GM23338 (cell line): ENCODE measurements around the gene ECE1. TPM values are rescaled to one million over a fixed set of nuclear protein-coding genes. Genes with fewer than 3 reads are reported as not detected.
"Not testable (repeated sequence)": the region's sequence is repeated elsewhere in the genome, so short reads cannot be mapped to it uniquely, and the experiment has no call there.

Source experiments
- ATAC-seq: fragments of 200-7000 bp; cut with Tn5 transposase; 3 replicates; pipeline ENCODE4 v1.9.1; 2020
- DNase-seq: peaks from one replicate; pipeline ENCODE4 v3.0.0-alpha.2; 2015; ENCODE audit warnings: low spot score
- H2AFZ ChIP-seq: fragments of 200-600 bp; sonication (generic); 2 replicates; pipeline ENCODE4 v1.8.0; 2016; ENCODE audit warnings: antibody characterized with exemption, mild to moderate bottlenecking, moderate library complexity
- H3F3A ChIP-seq: fragments of 200-600 bp; sonication (generic); replicated peaks from 2 replicates; pipeline ENCODE4 v1.8.0; 2017; ENCODE audit warnings: antibody characterized with exemption, mixed run types, low read depth
- H3K27ac ChIP-seq: fragments of 200-600 bp; sonication (generic); 2 replicates; pipeline ENCODE4 v1.6.1; 2016; ENCODE audit warnings: low read depth
- H3K27me3 ChIP-seq: fragments of 200-600 bp; sonication (generic); 2 replicates; pipeline ENCODE4 v1.8.0; 2016; ENCODE audit warnings: mild to moderate bottlenecking, mixed run types, moderate library complexity; ENCODE audit not compliant: insufficient read depth
- H3K36me3 ChIP-seq: fragments of 200-600 bp; sonication (generic); 2 replicates; pipeline ENCODE4 v1.8.0; 2016; ENCODE audit warnings: mild to moderate bottlenecking; ENCODE audit not compliant: insufficient read depth
- H3K4me1 ChIP-seq: fragments of 200-600 bp; sonication (generic); 2 replicates; pipeline ENCODE4 v1.8.0; 2016; ENCODE audit warnings: mild to moderate bottlenecking, moderate library complexity; ENCODE audit not compliant: insufficient read depth
- H3K4me2 ChIP-seq: fragments of 200-600 bp; sonication (generic); 2 replicates; pipeline ENCODE4 v1.7.1; 2017; ENCODE audit warnings: mixed run types
- H3K4me3 ChIP-seq: fragments of 200-600 bp; sonication (generic); 2 replicates; pipeline ENCODE4 v1.6.1; 2016; ENCODE audit warnings: mixed run types
- H3K79me2 ChIP-seq: fragments of 200-600 bp; sonication (generic); replicated peaks from 2 replicates; pipeline ENCODE4 v1.8.0; 2017; ENCODE audit warnings: mild to moderate bottlenecking; ENCODE audit not compliant: insufficient read depth
- H3K9me2 ChIP-seq: fragments of 200-600 bp; sonication (generic); 2 replicates; pipeline ENCODE4 v1.8.0; 2017; ENCODE audit not compliant: insufficient read depth
- H4K20me1 ChIP-seq: fragments of 200-600 bp; sonication (generic); replicated peaks from 2 replicates; pipeline ENCODE4 v1.8.0; 2017; ENCODE audit warnings: mild to moderate bottlenecking; ENCODE audit not compliant: insufficient read depth
- H3K27ac Mint-ChIP-seq: 2 replicates; pipeline ENCODE4 v1.8.0; 2020; ENCODE audit warnings: inconsistent platforms, mild to moderate bottlenecking, moderate library complexity, mixed read lengths
- H3K27me3 Mint-ChIP-seq: 3 replicates; pipeline ENCODE4 v1.8.0; 2022; ENCODE audit warnings: low read depth, mild to moderate bottlenecking, moderate library complexity, mixed read lengths, inconsistent platforms; ENCODE audit not compliant: insufficient read depth, poor library complexity
- H3K36me3 Mint-ChIP-seq: 3 replicates; pipeline ENCODE4 v1.8.0; 2021; ENCODE audit warnings: low read depth, mild to moderate bottlenecking, inconsistent platforms, moderate library complexity, mixed read lengths
- H3K4me1 Mint-ChIP-seq: 3 replicates; pipeline ENCODE4 v1.8.0; 2020; ENCODE audit warnings: mild to moderate bottlenecking, inconsistent platforms, mixed read lengths
- H3K4me3 Mint-ChIP-seq: 3 replicates; pipeline ENCODE4 v1.8.0; 2021; ENCODE audit warnings: moderate library complexity, mild to moderate bottlenecking, inconsistent platforms, mixed read lengths
- H3K9me3 Mint-ChIP-seq: 3 replicates; pipeline ENCODE4 v1.8.0; 2020; ENCODE audit warnings: moderate library complexity, mild to moderate bottlenecking, inconsistent platforms, mixed read lengths
- EZH2 ChIP-seq: fragments of 200-600 bp; sonication (generic); IDR thresholded peaks from one replicate; pipeline ENCODE4 v1.8.0; 2017; ENCODE audit warnings: antibody characterized with exemption, mild to moderate bottlenecking, low read depth; ENCODE audit not compliant: unreplicated experiment
- JUNB ChIP-seq: IDR thresholded peaks from one replicate; pipeline ENCODE4 v1.6.1; 2016; ENCODE audit warnings: antibody characterized with exemption; ENCODE audit not compliant: unreplicated experiment
- NANOG ChIP-seq: IDR thresholded peaks from 2 replicates; pipeline ENCODE4 v1.6.1; 2016; ENCODE audit warnings: antibody characterized with exemption, borderline replicate concordance
- polyA plus RNA-seq: library from polyadenylated mRNA; unstranded; fragments of >200 nt; fragmentation: Nextera tagmentation; extraction: Ambion mirVana; gene quantifications from 2 replicates; pipeline ENCODE4 v1.2.1, GENCODE V29; 2016
- total RNA-seq: library from RNA; depleted of rRNA; stranded (reverse); fragments of >200 nt; shearing (Covaris generic); gene quantifications from 2 replicates; pipeline ENCODE4 v1.2.3, GENCODE V29; 2014
- TF ChIP-seq, protein P1 (sequence below), 2 experiments: fragments of 200-600 bp in 1 of 2; sonication (generic) in 1 of 2; conservative IDR thresholded peaks; 2 replicates each; pipeline versions ENCODE4 v1.5.1 to v1.6.1; 2016 to 2017; ENCODE audit warnings: antibody characterized with exemption in 2 of 2, low read depth in 2 of 2, mild to moderate bottlenecking in 2 of 2, moderate library complexity in 1 of 2
- TF ChIP-seq, protein P2 (sequence below): fragments of 250-450 bp; sonication (Bioruptor Pico); IDR thresholded peaks from 2 replicates; pipeline ENCODE4 v1.5.0; 2020; ENCODE audit warnings: mild to moderate bottlenecking, moderate library complexity
- TF ChIP-seq, protein P3 (sequence below): IDR thresholded peaks from one replicate; pipeline ENCODE4 v1.6.1; 2018; ENCODE audit warnings: antibody characterized with exemption; ENCODE audit not compliant: unreplicated experiment

The ECE1 gene
- total and polyA plus RNA-seq, 2 experiments from 2014 or later, result 11.0 to 45.0 TPM

DNA sequence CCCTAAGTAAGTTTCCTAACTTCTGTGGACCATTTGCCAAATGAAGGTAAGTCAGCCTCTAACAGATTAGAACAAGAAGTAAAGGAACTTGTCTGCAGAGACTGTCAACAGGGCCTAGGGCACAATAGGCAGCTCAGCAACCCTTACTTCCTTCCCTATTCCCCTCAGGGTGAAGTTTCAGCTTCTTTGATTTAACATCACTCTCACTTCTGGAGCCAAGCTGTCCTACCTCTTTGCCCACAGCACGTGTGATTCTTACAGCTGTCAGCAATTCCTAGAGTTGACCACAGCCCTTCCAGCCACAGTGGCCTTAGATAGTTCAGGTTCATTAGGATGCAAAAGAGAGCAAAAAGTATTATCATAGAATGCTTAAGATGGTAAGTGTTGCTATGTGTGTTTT is 106.0 kb downstream of the ECE1 start (continued):
- TF ChIP-seq, protein P1, sequence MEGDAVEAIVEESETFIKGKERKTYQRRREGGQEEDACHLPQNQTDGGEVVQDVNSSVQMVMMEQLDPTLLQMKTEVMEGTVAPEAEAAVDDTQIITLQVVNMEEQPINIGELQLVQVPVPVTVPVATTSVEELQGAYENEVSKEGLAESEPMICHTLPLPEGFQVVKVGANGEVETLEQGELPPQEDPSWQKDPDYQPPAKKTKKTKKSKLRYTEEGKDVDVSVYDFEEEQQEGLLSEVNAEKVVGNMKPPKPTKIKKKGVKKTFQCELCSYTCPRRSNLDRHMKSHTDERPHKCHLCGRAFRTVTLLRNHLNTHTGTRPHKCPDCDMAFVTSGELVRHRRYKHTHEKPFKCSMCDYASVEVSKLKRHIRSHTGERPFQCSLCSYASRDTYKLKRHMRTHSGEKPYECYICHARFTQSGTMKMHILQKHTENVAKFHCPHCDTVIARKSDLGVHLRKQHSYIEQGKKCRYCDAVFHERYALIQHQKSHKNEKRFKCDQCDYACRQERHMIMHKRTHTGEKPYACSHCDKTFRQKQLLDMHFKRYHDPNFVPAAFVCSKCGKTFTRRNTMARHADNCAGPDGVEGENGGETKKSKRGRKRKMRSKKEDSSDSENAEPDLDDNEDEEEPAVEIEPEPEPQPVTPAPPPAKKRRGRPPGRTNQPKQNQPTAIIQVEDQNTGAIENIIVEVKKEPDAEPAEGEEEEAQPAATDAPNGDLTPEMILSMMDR (conservative IDR thresholded peaks at IDR 0.05; ENCODE audit: low read depth in 2 of 2), result no peak
- TF ChIP-seq EZH2 (no peak), NANOG (no peak)

DNA sequence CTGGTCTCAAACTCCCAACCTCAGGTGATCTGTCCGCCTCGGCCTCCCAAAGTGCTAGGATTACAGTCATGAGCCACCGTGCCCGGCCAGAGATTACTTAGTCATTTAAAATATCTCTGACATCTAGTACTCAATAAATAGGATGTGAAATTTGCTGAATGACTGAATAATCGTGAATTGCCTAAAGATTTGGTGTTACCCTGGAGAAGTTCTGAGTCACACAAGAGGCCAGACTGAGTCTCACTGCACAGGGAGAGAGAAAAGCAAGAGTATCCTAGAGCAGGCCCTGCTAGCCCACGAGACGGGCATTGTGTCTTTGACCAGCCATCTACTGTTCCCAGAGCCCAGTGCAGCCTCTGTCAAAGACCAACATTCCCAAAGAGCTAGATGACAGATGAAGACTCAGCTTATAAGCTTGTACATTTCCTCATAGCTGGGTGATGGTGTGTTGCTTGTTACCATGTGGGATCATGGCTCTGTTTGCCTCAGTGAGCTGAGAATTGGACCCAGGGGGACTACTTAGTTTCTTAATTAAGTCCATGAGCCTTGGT is 108.0 kb downstream of the ECE1 start:
- Histone ChIP-seq H3K36me3 (no peaks in the 10 kb centered on the region), H3K79me2 (no peaks in the 10 kb centered on the region), H3F3A (0 out of 2 replicates have a peak, but pooled peaks cover 3% of the 10 kb centered on the region), H3K27me3 (peaks cover 75% of the 10 kb centered on the region), H3K9me2 (no peaks in the 10 kb centered on the region), H3K4me1 (no peaks in the 10 kb centered on the region), H2AFZ (no peak overlapping the region), H4K20me1 (peaks cover 6% of the 10 kb centered on the region; the same call in 1 of the 2 replicates), H3K27ac (no peak overlapping the region), H3K4me2 (no peak overlapping the region), H3K4me3 (no peak overlapping the region)
- no peaks in the 10 kb centered on the region for H3K36me3 Mint-ChIP-seq
- no peaks in the 10 kb centered on the region for H3K4me1 Mint-ChIP-seq
- H3K4me3 Mint-ChIP-seq, result no peak overlapping the region
- TF ChIP-seq, protein P2, sequence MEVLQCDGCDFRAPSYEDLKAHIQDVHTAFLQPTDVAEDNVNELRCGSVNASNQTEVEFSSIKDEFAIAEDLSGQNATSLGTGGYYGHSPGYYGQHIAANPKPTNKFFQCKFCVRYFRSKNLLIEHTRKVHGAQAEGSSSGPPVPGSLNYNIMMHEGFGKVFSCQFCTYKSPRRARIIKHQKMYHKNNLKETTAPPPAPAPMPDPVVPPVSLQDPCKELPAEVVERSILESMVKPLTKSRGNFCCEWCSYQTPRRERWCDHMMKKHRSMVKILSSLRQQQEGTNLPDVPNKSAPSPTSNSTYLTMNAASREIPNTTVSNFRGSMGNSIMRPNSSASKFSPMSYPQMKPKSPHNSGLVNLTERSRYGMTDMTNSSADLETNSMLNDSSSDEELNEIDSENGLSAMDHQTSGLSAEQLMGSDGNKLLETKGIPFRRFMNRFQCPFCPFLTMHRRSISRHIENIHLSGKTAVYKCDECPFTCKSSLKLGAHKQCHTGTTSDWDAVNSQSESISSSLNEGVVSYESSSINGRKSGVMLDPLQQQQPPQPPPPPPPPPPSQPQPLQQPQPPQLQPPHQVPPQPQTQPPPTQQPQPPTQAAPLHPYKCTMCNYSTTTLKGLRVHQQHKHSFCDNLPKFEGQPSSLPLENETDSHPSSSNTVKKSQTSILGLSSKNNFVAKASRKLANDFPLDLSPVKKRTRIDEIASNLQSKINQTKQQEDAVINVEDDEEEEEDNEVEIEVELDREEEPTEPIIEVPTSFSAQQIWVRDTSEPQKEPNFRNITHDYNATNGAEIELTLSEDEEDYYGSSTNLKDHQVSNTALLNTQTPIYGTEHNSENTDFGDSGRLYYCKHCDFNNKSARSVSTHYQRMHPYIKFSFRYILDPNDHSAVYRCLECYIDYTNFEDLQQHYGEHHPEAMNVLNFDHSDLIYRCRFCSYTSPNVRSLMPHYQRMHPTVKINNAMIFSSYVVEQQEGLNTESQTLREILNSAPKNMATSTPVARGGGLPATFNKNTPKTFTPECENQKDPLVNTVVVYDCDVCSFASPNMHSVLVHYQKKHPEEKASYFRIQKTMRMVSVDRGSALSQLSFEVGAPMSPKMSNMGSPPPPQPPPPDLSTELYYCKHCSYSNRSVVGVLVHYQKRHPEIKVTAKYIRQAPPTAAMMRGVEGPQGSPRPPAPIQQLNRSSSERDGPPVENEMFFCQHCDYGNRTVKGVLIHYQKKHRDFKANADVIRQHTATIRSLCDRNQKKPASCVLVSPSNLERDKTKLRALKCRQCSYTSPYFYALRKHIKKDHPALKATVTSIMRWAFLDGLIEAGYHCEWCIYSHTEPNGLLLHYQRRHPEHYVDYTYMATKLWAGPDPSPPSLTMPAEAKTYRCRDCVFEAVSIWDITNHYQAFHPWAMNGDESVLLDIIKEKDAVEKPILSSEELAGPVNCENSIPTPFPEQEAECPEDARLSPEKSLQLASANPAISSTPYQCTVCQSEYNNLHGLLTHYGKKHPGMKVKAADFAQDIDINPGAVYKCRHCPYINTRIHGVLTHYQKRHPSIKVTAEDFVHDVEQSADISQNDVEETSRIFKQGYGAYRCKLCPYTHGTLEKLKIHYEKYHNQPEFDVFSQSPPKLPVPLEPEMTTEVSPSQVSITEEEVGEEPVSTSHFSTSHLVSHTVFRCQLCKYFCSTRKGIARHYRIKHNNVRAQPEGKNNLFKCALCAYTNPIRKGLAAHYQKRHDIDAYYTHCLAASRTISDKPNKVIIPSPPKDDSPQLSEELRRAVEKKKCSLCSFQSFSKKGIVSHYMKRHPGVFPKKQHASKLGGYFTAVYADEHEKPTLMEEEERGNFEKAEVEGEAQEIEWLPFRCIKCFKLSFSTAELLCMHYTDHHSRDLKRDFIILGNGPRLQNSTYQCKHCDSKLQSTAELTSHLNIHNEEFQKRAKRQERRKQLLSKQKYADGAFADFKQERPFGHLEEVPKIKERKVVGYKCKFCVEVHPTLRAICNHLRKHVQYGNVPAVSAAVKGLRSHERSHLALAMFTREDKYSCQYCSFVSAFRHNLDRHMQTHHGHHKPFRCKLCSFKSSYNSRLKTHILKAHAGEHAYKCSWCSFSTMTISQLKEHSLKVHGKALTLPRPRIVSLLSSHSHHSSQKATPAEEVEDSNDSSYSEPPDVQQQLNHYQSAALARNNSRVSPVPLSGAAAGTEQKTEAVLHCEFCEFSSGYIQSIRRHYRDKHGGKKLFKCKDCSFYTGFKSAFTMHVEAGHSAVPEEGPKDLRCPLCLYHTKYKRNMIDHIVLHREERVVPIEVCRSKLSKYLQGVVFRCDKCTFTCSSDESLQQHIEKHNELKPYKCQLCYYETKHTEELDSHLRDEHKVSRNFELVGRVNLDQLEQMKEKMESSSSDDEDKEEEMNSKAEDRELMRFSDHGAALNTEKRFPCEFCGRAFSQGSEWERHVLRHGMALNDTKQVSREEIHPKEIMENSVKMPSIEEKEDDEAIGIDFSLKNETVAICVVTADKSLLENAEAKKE, result no peak
- TF ChIP-seq NANOG, result no peak
- TF ChIP-seq JUNB, result no peak
- TF ChIP-seq, protein P3, sequence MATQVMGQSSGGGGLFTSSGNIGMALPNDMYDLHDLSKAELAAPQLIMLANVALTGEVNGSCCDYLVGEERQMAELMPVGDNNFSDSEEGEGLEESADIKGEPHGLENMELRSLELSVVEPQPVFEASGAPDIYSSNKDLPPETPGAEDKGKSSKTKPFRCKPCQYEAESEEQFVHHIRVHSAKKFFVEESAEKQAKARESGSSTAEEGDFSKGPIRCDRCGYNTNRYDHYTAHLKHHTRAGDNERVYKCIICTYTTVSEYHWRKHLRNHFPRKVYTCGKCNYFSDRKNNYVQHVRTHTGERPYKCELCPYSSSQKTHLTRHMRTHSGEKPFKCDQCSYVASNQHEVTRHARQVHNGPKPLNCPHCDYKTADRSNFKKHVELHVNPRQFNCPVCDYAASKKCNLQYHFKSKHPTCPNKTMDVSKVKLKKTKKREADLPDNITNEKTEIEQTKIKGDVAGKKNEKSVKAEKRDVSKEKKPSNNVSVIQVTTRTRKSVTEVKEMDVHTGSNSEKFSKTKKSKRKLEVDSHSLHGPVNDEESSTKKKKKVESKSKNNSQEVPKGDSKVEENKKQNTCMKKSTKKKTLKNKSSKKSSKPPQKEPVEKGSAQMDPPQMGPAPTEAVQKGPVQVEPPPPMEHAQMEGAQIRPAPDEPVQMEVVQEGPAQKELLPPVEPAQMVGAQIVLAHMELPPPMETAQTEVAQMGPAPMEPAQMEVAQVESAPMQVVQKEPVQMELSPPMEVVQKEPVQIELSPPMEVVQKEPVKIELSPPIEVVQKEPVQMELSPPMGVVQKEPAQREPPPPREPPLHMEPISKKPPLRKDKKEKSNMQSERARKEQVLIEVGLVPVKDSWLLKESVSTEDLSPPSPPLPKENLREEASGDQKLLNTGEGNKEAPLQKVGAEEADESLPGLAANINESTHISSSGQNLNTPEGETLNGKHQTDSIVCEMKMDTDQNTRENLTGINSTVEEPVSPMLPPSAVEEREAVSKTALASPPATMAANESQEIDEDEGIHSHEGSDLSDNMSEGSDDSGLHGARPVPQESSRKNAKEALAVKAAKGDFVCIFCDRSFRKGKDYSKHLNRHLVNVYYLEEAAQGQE, result no peak
- no peak for DNase-seq
- H3K9me3 Mint-ChIP-seq, result no peaks in the 10 kb centered on the region
- ATAC-seq, result no peak
- H3K27ac Mint-ChIP-seq, result no peak overlapping the region
- H3K27me3 Mint-ChIP-seq, result peaks cover 46% of the 10 kb centered on the region

DNA sequence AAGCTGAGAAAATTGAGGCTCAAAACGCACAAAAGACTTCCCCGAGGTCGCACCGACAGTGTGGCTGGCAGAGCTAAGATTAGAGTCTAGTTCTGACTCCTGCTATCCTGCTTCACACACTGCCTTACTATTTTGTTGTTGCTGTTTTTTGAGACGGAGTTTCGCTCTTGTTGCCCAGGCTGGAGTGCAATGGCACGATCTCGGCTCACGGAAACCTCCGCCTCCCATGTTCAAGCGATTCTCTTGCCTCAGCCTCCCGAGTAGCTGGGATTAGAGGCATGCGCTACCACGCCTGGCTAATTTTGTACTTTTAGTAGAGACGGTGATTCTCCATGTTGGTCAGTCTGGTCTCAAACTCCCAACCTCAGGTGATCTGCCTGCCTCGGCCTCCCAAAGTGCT is 112.0 kb downstream of the ECE1 start:
- Mint-ChIP-seq H3K27me3 (peaks cover 27% of the 10 kb centered on the region), H3K4me1 (peaks cover 18% of the 10 kb centered on the region)
- ATAC-seq, H3K4me2 ChIP-seq, DNase-seq, H3K4me3 Mint-ChIP-seq, H3K36me3 ChIP-seq, H2AFZ ChIP-seq, H3K4me3 ChIP-seq, H3K36me3 Mint-ChIP-seq, H3K27ac Mint-ChIP-seq, H3K27ac ChIP-seq, H3K9me3 Mint-ChIP-seq, H3K9me2 ChIP-seq, H3F3A ChIP-seq: not testable (repeated sequence)
- Histone ChIP-seq H3K4me1 (peaks cover 18% of the 10 kb centered on the region), H4K20me1 (peaks cover 23% of the 10 kb centered on the region), H3K27me3 (peaks cover 35% of the 10 kb centered on the region), H3K79me2 (peaks cover 28% of the 10 kb centered on the region)
